NCI-H2171 (cell line): ENCODE measurements around the gene RBMY1E.
"Not testable (repeated sequence)": the region's sequence is repeated elsewhere in the genome, so short reads cannot be mapped to it uniquely, and the experiment has no call there.

ENCODE experiments used
- DNase-seq: peaks from one replicate; lab custom pipeline; 2025; lab: John Stamatoyannopoulos, UW

The RBMY1E gene

GRCh38 chrY:21917932-21918331, at the start of gene RBMY1E:
Gene RBMY1E (minus strand): TSS chrY:21918032. CDS start chrY:21916054, 1,978 bp downstream.
- DNase-seq = not testable (repeated sequence)

GRCh38 chrY:21894426-21894825, 23.4 kb downstream of the RBMY1E start, which contains the start of gene RBMY1D:
Gene RBMY1D (minus strand): TSS chrY:21894526. CDS start chrY:21892513, 2,013 bp downstream.
- not testable (repeated sequence) for DNase-seq

- DNase-seq = not testable (repeated sequence)
These were observed 48.3 kb downstream of the RBMY1E start for GRCh38 chrY:21869407-21870076.
